Cerebellar nuclear complex (tissue), 1 donor: ENCODE measurements around the gene ABLIM2.

ENCODE experiments used
- DNase-seq, 2 experiments: peaks; one replicate each; lab custom pipeline; 2025; lab: John Stamatoyannopoulos, UW

ABLIM2 gene

GRCh38 chr4:8192748-8193738 lies 34.4 kb upstream of the ABLIM2 start:
- no peak for DNase-seq

GRCh38 chr4:8191136-8191747 lies 32.6 kb upstream of the ABLIM2 start:
- DNase-seq = no peak

GRCh38 chr4:8189551-8190466 lies 31.2 kb upstream of the ABLIM2 start:
- no peak for DNase-seq

- no peak for DNase-seq
Observed at GRCh38 chr4:8188743-8189550, 30.3 kb upstream of the ABLIM2 start.

GRCh38 chr4:8188085-8188484 lies 29.5 kb upstream of the ABLIM2 start:
- no peak for DNase-seq

- DNase-seq = no peak
Observed at GRCh38 chr4:8185930-8186329, 27.3 kb upstream of the ABLIM2 start.

- no peak for DNase-seq
Observed at GRCh38 chr4:8185295-8185694, 26.7 kb upstream of the ABLIM2 start.

GRCh38 chr4:8184061-8184460 lies 25.4 kb upstream of the ABLIM2 start:
- DNase-seq = no peak

- no peak for DNase-seq
Observed at GRCh38 chr4:8182858-8183725, 24.5 kb upstream of the ABLIM2 start.

GRCh38 chr4:8182294-8182693 lies 23.7 kb upstream of the ABLIM2 start:
- DNase-seq = no peak

- DNase-seq = no peak
Observed at GRCh38 chr4:8181844-8182243, 23.2 kb upstream of the ABLIM2 start.

GRCh38 chr4:8181119-8181518 lies 22.5 kb upstream of the ABLIM2 start:
- DNase-seq = no peak

- DNase-seq = no peak
Observed at GRCh38 chr4:8180310-8181093, 21.9 kb upstream of the ABLIM2 start.

GRCh38 chr4:8179771-8180170 lies 21.2 kb upstream of the ABLIM2 start:
- DNase-seq = no peak

- no peak for DNase-seq
Observed at GRCh38 chr4:8179074-8179473, 20.5 kb upstream of the ABLIM2 start.

- no peak for DNase-seq
Observed at GRCh38 chr4:8177956-8178355, 19.3 kb upstream of the ABLIM2 start.

- DNase-seq = no peak
Observed at GRCh38 chr4:8177552-8177951, 18.9 kb upstream of the ABLIM2 start.

- DNase-seq = no peak
Observed at GRCh38 chr4:8176547-8177399, 18.2 kb upstream of the ABLIM2 start.

- no peak for DNase-seq
Observed at GRCh38 chr4:8175686-8176085, 17.1 kb upstream of the ABLIM2 start.
